ENCODE results near the gene ANAPC4. TPM values are rescaled to one million over a fixed set of nuclear protein-coding genes. Genes with fewer than 3 reads are reported as not detected.

ANAPC4 gene
- total RNA-seq, 2 donors from 2014 or later, result 41.7 to 46.4 TPM

GRCh38 chr4:25403699-25404098 lies 26.6 kb downstream of the ANAPC4 start:
- Histone ChIP-seq H3K27ac (ENCODE audit: low read depth, low read length) (no peak overlapping the region), H3K4me3 (ENCODE audit: low read length) (no peak overlapping the region), H3K4me1 (ENCODE audit: control insufficient read depth, insufficient read depth, low read length) (no peaks in the 10 kb centered on the region), H3K27me3 (ENCODE audit: control insufficient read depth, insufficient read depth, low read length, poor library complexity, severe bottlenecking) (no peaks in the 10 kb centered on the region), H3K9me3 (ENCODE audit: control insufficient read depth, low read length) (no peaks in the 10 kb centered on the region), H3K9ac (ENCODE audit: extremely low read depth, low read length, poor library complexity, severe bottlenecking) (no peak overlapping the region), H3K36me3 (ENCODE audit: control insufficient read depth, insufficient read depth, low read length) (peaks cover 84% of the 10 kb centered on the region)
- DNase-seq, result no peak
- no peak for TF ChIP-seq CTCF (conservative IDR thresholded peaks at IDR 0.05)
- H3K36me3 Mint-ChIP-seq (ENCODE audit: low read depth), result peaks cover 69% of the 10 kb centered on the region
- H3K4me1 Mint-ChIP-seq, result no peaks in the 10 kb centered on the region
- no peak overlapping the region for H3K4me3 Mint-ChIP-seq
- H3K27ac Mint-ChIP-seq, result no peak overlapping the region
- no peaks in the 10 kb centered on the region for H3K27me3 Mint-ChIP-seq (ENCODE audit: insufficient read depth)
- no peaks in the 10 kb centered on the region for H3K9me3 Mint-ChIP-seq

GRCh38 chr4:25405453-25405852 lies 28.4 kb downstream of the ANAPC4 start:
- H3K36me3 Mint-ChIP-seq (ENCODE audit: low read depth), result peaks cover 73% of the 10 kb centered on the region
- Histone ChIP-seq H3K4me3 (ENCODE audit: low read length) (no peak overlapping the region), H3K9me3 (ENCODE audit: control insufficient read depth, low read length) (no peaks in the 10 kb centered on the region), H3K27ac (ENCODE audit: low read depth, low read length) (no peak overlapping the region), H3K36me3 (ENCODE audit: control insufficient read depth, insufficient read depth, low read length) (peaks cover 89% of the 10 kb centered on the region), H3K27me3 (ENCODE audit: control insufficient read depth, insufficient read depth, low read length, poor library complexity, severe bottlenecking) (no peaks in the 10 kb centered on the region), H3K4me1 (ENCODE audit: control insufficient read depth, insufficient read depth, low read length) (no peaks in the 10 kb centered on the region), H3K9ac (ENCODE audit: extremely low read depth, low read length, poor library complexity, severe bottlenecking) (no peak overlapping the region)
- no peak for DNase-seq
- no peak overlapping the region for H3K4me3 Mint-ChIP-seq
- H3K4me1 Mint-ChIP-seq, result no peaks in the 10 kb centered on the region
- 83 to 100% methylated on average over 1 of the region's 2 CpGs for WGBS, 2 experiments (ENCODE audit: insufficient coverage in 1 of 2, insufficient read length in 1 of 2)
- no peak for TF ChIP-seq CTCF (conservative IDR thresholded peaks at IDR 0.05)
- H3K9me3 Mint-ChIP-seq, result no peaks in the 10 kb centered on the region
- H3K27me3 Mint-ChIP-seq (ENCODE audit: insufficient read depth), result no peaks in the 10 kb centered on the region
- H3K27ac Mint-ChIP-seq, result no peak overlapping the region

GRCh38 chr4:25406081-25406692 lies 29.1 kb downstream of the ANAPC4 start:
- Mint-ChIP-seq H3K36me3 (ENCODE audit: low read depth) (peaks cover 75% of the 10 kb centered on the region), H3K9me3 (no peaks in the 10 kb centered on the region), H3K27ac (no peak overlapping the region), H3K4me1 (no peaks in the 10 kb centered on the region), H3K4me3 (no peak overlapping the region), H3K27me3 (ENCODE audit: insufficient read depth) (no peaks in the 10 kb centered on the region)
- TF ChIP-seq CTCF (conservative IDR thresholded peaks at IDR 0.05), result no peak
- DNase-seq, result no peak
- WGBS, 2 experiments (ENCODE audit: insufficient coverage in 1 of 2, insufficient read length in 1 of 2), result 95 to 100% methylated on average over 2 to 5 of the region's 5 CpGs
- Histone ChIP-seq H3K9me3 (ENCODE audit: control insufficient read depth, low read length) (no peaks in the 10 kb centered on the region), H3K9ac (ENCODE audit: extremely low read depth, low read length, poor library complexity, severe bottlenecking) (no peak overlapping the region), H3K36me3 (ENCODE audit: control insufficient read depth, insufficient read depth, low read length) (peaks cover 91% of the 10 kb centered on the region), H3K4me3 (ENCODE audit: low read length) (no peak overlapping the region), H3K27me3 (ENCODE audit: control insufficient read depth, insufficient read depth, low read length, poor library complexity, severe bottlenecking) (no peaks in the 10 kb centered on the region), H3K27ac (ENCODE audit: low read depth, low read length) (no peak overlapping the region), H3K4me1 (ENCODE audit: control insufficient read depth, insufficient read depth, low read length) (no peaks in the 10 kb centered on the region)
